ENCODE data around the gene RASAL3.

The RASAL3 gene

GRCh38 chr19:15461694-15462093 is 2.6 kb downstream of the RASAL3 start:
- H3K27me3 Mint-ChIP-seq: no peaks in the 10 kb centered on the region
- peaks cover 63% of the 10 kb centered on the region for H3K36me3 Mint-ChIP-seq (ENCODE audit: low read depth)
- H3K27ac Mint-ChIP-seq: peak overlapping the region; percentile 93
- H3K4me3 Mint-ChIP-seq: peak overlapping the region; percentile 93
- DNase-seq: no peak
- H3K4me1 Mint-ChIP-seq (ENCODE audit: low read depth): peaks cover 40% of the 10 kb centered on the region
- H3K9me3 Mint-ChIP-seq: no peaks in the 10 kb centered on the region

DNA sequence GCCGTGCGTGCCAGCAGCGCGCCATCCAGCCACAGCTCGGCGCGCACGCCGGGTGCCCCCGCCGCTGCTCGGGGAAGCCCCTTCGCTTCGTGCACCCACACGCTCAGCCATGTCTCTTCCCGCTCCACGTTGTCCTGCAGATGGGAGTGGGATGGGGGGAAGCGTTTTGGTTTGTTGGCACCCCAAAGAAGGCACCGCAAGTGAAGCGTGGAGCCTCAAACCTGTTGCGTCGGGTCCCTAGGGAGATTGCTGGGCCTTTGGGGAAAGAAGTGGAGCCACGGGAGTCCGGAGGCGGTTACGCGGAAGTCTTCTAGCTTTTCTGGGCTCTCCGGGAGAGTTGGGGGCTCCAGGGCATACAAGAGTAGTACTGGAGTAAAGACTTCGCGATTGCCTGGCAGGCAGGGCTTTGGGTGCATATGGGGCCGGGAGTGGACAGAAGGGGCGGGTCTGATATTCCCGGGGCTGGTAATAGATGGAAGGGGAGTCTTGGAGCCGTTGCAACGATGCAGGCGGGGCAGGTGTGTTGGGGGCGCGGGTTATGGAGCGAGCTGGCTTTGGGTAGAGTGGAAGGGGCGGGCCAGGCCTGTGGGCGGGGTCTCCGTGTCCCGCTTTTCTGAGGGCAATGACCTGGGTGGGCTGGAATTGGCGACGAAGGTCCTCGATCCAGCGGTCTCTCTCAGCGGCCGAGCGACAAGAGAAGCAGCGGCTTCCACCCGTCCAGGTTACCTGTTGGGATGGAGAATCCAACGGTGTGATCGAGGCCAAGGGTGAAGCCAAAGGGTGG is 6.5 kb downstream of the RASAL3 start:
- Mint-ChIP-seq H3K27ac (no peak overlapping the region), H3K4me1 (ENCODE audit: low read depth) (peaks cover 31% of the 10 kb centered on the region), H3K27me3 (no peaks in the 10 kb centered on the region), H3K4me3 (no peak overlapping the region), H3K36me3 (ENCODE audit: low read depth) (peaks cover 84% of the 10 kb centered on the region), H3K9me3 (no peaks in the 10 kb centered on the region)
- DNase-seq: no peak

DNA sequence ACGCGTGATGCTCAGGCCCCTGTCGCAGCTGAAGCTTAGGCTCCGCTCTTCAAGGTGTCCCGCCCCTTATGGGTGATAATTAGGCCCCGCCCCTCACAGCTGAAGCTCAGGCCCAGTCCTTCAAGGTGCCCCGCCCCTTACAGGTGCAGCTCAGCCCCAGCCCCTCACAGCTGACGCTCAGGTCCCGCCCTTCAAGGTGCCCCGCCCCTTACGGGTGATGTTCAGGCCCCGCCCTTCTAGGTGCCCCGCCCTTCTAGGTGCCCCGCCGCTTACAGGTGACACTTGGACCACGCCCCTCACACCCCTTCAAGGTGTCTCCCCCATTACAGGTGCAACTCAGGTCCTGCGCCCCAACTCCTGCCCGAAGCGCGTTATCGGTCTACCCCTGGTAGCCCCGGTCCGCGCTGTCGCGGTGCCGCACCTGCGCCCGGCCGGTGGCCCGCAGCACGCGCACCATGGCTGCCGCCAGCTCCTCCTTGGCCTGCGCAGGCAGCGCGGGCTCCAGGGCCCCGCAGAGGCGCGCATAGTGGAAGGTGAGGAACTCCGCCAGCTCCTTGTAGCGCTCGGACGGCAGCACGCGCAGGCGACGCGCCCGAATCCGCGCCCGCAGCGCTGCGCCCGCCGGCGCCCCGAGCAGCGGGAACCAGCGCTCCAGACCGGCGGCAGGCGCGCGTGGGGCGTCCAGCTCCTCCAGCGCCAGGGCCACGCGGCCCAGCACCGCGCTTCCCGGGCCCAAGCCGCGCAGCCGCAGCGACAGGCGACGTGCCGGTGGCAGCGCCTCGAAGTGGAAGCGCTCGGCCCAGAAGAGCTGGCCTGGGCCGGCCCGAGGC is 7.3 kb downstream of the RASAL3 start:
- peaks cover 84% of the 10 kb centered on the region for H3K36me3 Mint-ChIP-seq (ENCODE audit: low read depth)
- DNase-seq: no peak
- no peaks in the 10 kb centered on the region for H3K27me3 Mint-ChIP-seq
- peaks cover 24% of the 10 kb centered on the region for H3K4me1 Mint-ChIP-seq (ENCODE audit: low read depth)
- no peak overlapping the region for H3K4me3 Mint-ChIP-seq
- no peaks in the 10 kb centered on the region for H3K9me3 Mint-ChIP-seq
- no peak overlapping the region for H3K27ac Mint-ChIP-seq

DNA sequence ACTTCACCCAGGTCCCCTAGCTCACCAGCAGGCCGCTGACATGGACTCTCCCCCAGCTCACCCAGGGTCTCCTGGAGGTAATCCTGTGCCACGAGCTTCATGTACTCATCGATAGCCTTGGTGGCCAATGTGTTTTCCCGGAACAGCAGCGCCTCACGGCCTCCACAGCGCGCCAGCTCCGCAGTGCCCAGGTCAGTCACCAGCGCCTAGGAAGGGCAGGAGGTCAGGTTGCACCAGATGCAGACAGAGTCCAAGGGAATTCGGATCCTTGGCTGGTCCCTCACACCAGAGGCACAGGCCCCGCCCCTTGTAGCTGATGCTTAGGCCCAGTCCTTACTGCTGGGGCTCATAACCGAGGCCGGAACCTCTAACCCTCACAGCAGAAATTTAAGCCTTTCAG is 7.9 kb downstream of the RASAL3 start:
- H3K27ac Mint-ChIP-seq: peak overlapping the region; percentile 37
- H3K36me3 Mint-ChIP-seq (ENCODE audit: low read depth): peaks cover 84% of the 10 kb centered on the region
- H3K27me3 Mint-ChIP-seq: no peaks in the 10 kb centered on the region
- H3K4me3 Mint-ChIP-seq: no peak overlapping the region
- no peaks in the 10 kb centered on the region for H3K9me3 Mint-ChIP-seq
- no peak for DNase-seq
- peaks cover 17% of the 10 kb centered on the region for H3K4me1 Mint-ChIP-seq (ENCODE audit: low read depth)

GRCh38 chr19:15455996-15456395 is 8.3 kb downstream of the RASAL3 start:
- peaks cover 84% of the 10 kb centered on the region for H3K36me3 Mint-ChIP-seq (ENCODE audit: low read depth)
- H3K4me1 Mint-ChIP-seq (ENCODE audit: low read depth): peaks cover 21% of the 10 kb centered on the region

GRCh38 chr19:15453906-15454860 is 10.2 kb downstream of the RASAL3 start:
- DNase-seq: no peak
- Mint-ChIP-seq H3K36me3 (ENCODE audit: low read depth) (peaks cover 74% of the 10 kb centered on the region), H3K27me3 (no peaks in the 10 kb centered on the region), H3K4me3 (no peak overlapping the region), H3K27ac (peak overlapping the region; percentile 81), H3K4me1 (ENCODE audit: low read depth) (peaks cover 25% of the 10 kb centered on the region), H3K9me3 (peaks cover 2% of the 10 kb centered on the region)

More at GRCh38 chr19:15455996-15456395, 8.3 kb downstream of the RASAL3 start:
- peak overlapping the region; percentile 37 for H3K27ac Mint-ChIP-seq
- no peaks in the 10 kb centered on the region for H3K27me3 Mint-ChIP-seq
- no peaks in the 10 kb centered on the region for H3K9me3 Mint-ChIP-seq
- no peak for DNase-seq
- H3K4me3 Mint-ChIP-seq: no peak overlapping the region

DNA sequence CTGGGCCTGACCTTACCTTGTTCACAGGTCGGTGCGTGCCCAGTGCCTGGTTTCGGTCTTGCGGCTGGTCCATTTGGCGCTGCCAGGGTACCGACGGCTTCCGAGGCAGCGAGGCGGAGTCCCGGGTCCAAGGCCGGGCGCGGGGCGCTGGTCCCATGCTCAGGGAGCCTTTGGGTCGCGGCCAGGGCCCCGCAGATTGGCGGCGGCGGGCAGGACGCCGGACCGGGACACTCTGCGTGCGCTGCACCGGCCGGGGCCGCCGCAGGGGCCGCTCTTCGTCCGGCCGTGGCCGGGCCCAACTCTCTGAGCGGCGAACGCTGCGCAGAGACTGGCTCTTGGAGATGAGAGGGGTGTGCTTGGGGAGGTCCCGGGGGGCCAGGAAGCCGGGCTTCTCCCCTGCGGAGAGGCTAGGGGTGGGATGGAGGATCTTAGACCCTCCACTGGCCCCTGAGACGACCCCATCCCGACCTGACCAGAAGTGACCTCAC is 11.2 kb downstream of the RASAL3 start:
- Mint-ChIP-seq H3K27ac (no peak overlapping the region), H3K27me3 (no peaks in the 10 kb centered on the region), H3K4me3 (no peak overlapping the region), H3K9me3 (peaks cover 2% of the 10 kb centered on the region), H3K36me3 (ENCODE audit: low read depth) (peaks cover 68% of the 10 kb centered on the region), H3K4me1 (ENCODE audit: low read depth) (peaks cover 31% of the 10 kb centered on the region)
- DNase-seq: no peak

DNA sequence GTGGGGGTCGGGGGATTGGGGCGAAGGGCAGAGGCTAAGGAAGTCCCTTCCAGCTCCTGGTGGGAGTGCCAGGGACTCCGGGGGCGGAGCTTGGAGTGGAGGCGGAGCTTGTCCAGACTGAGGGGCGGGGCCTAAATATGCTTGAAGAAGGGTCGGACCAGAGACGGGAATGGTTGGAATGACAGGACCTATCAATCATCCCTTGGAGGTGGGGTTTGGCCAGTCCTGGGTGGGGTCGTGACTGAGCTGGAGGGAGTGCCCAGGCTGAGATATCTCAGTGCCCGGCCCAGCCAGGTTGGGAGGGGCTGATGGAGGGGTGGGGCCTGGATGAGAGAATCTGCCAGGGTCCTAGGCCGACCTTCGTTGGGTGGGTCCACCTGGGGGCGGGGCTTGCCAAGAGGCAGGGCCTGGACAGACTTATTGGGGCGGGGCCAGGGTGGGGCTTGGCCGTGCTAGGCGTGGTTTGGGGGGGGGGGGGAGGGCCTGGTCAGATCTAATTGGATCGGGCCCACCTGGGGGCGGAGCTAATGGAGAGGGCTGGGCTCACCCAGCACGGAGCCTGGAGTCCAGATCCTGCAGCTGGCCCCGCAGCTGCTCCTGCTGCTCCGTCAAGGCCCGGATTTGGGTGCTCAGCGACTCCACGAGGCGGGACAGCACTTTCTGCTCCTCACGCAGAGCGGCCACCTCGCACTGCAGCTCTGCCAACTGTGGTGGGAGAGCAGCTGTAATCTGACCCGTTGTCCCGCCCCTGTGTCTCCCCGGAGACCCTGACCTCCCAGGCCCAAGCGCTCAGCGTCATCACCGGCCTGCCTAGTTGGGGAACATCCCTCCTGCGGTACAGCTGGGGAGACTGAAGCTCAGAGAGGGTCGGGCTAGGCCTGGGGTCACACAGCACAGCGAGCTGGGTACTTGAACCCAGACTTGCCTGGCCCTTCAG is 12.0 kb downstream of the RASAL3 start:
- H3K4me1 Mint-ChIP-seq (ENCODE audit: low read depth): peaks cover 29% of the 10 kb centered on the region
- no peaks in the 10 kb centered on the region for H3K27me3 Mint-ChIP-seq
- peaks cover 2% of the 10 kb centered on the region for H3K9me3 Mint-ChIP-seq
- DNase-seq: peak; percentile 53
- H3K36me3 Mint-ChIP-seq (ENCODE audit: low read depth): peaks cover 63% of the 10 kb centered on the region
- peak overlapping the region; percentile 22 for H3K27ac Mint-ChIP-seq
- no peak overlapping the region for H3K4me3 Mint-ChIP-seq

GRCh38 chr19:15450528-15450890 is 13.8 kb downstream of the RASAL3 start:
- DNase-seq: no peak
- Mint-ChIP-seq H3K4me1 (ENCODE audit: low read depth) (peaks cover 29% of the 10 kb centered on the region), H3K27ac (peak overlapping the region; percentile 84), H3K27me3 (no peaks in the 10 kb centered on the region), H3K36me3 (ENCODE audit: low read depth) (peaks cover 50% of the 10 kb centered on the region), H3K4me3 (peak overlapping the region; percentile 59), H3K9me3 (peaks cover 2% of the 10 kb centered on the region)

DNA sequence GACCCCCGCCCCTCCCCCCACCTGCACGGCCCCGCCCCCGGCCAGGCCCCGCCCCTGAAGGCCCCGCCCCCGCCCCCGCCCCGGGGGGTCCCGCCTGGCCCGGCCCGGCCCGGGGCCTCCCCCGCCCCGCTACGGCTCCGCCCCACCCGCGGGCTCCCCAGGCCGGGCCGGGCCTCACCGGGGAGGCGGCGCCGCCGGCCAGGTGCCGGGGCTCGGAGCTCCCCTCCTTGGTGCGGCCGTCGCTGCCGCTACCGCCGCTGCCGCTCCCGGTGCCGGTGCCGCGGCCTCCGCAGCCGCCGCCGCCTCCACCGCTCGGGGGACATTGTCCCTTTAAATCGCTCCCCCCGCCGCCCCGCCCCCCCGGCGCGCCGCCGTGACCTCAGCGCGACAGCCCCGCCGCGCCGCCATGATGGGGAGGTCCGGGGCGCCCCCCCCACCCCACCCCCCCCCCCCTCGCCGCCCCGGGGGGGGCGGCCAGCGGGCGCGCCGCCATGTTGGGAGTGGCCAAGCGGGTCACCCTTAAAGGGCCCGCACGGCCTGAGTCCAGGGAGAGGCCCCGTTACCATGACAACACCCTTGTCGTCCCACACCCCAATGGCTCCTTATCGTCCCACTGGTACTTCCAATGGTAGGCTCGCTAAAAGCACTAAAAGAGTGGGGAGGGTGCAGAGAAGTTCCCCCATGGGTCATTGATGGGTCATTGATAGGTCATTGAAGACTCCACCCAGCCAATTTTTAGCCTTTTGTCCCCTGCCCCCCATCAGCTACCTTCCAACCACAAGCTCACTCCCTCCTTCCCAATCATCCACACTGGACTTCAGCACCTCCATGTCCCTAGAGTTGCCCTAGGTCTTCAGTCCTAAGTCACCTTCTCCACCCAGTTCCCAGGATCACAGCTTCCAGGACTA is 14.5 kb downstream of the RASAL3 start, which contains the start of gene WIZ:
Gene WIZ, minus strand, starts transcription at position 337 of the 908 bp plus-strand sequence. CDS start 1,649 bp downstream, outside the sequence.
- H3K9me3 Mint-ChIP-seq: peaks cover 2% of the 10 kb centered on the region
- H3K36me3 Mint-ChIP-seq (ENCODE audit: low read depth): peaks cover 44% of the 10 kb centered on the region
- H3K4me1 Mint-ChIP-seq (ENCODE audit: low read depth): peaks cover 24% of the 10 kb centered on the region
- peak within 1 kb of the TSS; percentile 84 for H3K27ac Mint-ChIP-seq
- H3K4me3 Mint-ChIP-seq: peak within 1 kb of the TSS; percentile 63
- no peaks in the 10 kb centered on the region for H3K27me3 Mint-ChIP-seq
- DNase-seq: peak; percentile 93

DNA sequence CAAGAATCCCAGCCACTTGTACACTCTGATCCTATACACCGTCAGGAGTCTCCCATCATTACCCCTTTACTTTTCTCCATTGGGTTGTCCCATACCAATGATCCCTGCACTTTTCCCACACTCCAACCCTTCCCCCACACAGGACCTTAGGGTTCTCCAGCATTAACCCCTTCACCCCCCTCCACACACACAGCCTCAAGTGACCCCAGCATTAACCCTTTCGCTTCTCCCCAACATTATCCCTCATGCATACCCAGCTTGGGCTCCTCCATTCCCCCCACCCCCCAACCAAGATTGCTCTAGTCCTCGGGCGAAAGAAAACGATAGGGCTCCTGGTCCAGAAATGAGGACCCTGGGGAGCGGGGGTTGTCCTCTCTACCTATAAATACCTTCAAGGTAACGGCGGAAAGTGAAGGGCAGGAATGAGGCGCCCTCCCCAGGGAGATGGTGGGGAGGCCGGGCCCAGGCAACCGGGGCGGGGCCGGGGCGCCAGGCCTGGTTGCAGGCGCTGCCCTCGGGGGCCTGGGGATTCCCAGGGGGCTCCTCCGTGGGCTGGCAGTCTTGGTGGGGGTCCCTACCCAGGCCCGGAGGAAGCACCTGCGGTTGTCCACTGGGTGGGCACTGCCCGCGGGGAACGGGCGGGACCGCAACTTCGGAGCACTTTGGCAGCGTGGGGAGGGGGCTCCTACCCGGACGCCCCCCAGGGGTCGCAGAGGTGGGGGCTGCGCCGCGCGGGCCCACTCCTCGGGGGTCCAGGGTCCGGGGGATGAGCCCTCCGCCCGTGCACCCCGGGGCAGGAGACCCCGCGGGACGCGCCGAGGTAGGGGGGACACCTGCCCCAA is 15.3 kb downstream of the RASAL3 start:
- Mint-ChIP-seq H3K4me1 (ENCODE audit: low read depth) (peaks cover 23% of the 10 kb centered on the region), H3K36me3 (ENCODE audit: low read depth) (peaks cover 35% of the 10 kb centered on the region), H3K4me3 (peak overlapping the region; percentile 63), H3K27ac (peak overlapping the region; percentile 67), H3K9me3 (peaks cover 2% of the 10 kb centered on the region), H3K27me3 (no peaks in the 10 kb centered on the region)
- DNase-seq: no peak
